SU-DHL-6 (cell line): ENCODE results near the gene FRMD1.

Source experiments
- CTCF ChIP-seq: fragments of 200-600 bp; sonication (generic); IDR thresholded peaks from one replicate; pipeline ENCODE4 v1.5.1; 2017; ENCODE audit warnings: antibody characterized with exemption, mild to moderate bottlenecking, low read length, moderate library complexity; ENCODE audit not compliant: insufficient read depth, poor library complexity, severe bottlenecking
- EZH2phosphoT487 ChIP-seq: fragments of 200-600 bp; sonication (generic), shearing (Covaris generic); conservative IDR thresholded peaks from 2 replicates; pipeline ENCODE4 v1.6.1; 2018; ENCODE audit warnings: mild to moderate bottlenecking, antibody characterized with exemption, low read length, moderate library complexity, mixed read lengths

GRCh38 chr6:168122011-168122410 lies 43.0 kb upstream of the FRMD1 start:
- TF ChIP-seq CTCF (no peak), EZH2phosphoT487 (no peak)
